Heart right ventricle (tissue), 16 donors: Measurements from ENCODE around the gene CEP104. TPM values are rescaled to one million over a fixed set of nuclear protein-coding genes. Genes with fewer than 3 reads are reported as not detected.

ENCODE experiments used
- ATAC-seq, 8 donors: fragments of 200-7000 bp; cut with Tn5 transposase; one replicate each; pipeline ENCODE4 v1.9.1; 2020; ENCODE audit warnings: mild to moderate bottlenecking in 8 of 8, moderate library complexity in 8 of 8, moderate number of reproducible peaks in 1 of 8
- DNase-seq, 2 donors: peaks; one replicate each; pipeline ENCODE4 v3.0.0-alpha.2; 2020
- H3K27ac ChIP-seq, 10 donors: fragments of 200-600 bp; sonication (generic) in 2 of 10; one replicate each; pipeline versions ENCODE4 v1.5.0 to v1.8.0; 2020 to 2022; ENCODE audit warnings: mild to moderate bottlenecking in 3 of 10
- H3K27me3 ChIP-seq, 7 donors: fragments of 200-600 bp; one replicate each; pipeline ENCODE4 v1.8.0; 2021 to 2022; ENCODE audit warnings: mild to moderate bottlenecking in 2 of 7
- H3K36me3 ChIP-seq, 9 donors: fragments of 200-600 bp; sonication (generic) in 1 of 9; one replicate each; pipeline versions ENCODE4 v1.5.0 to v1.8.0; 2020 to 2022; ENCODE audit warnings: mild to moderate bottlenecking in 2 of 9
- H3K4me1 ChIP-seq, 9 donors: fragments of 200-600 bp; sonication (generic) in 1 of 9; one replicate each; pipeline versions ENCODE4 v1.5.0 to v1.8.0; 2020 to 2022; ENCODE audit warnings: mild to moderate bottlenecking in 4 of 9
- H3K4me3 ChIP-seq, 10 donors: fragments of 200-600 bp; sonication (generic) in 2 of 10; one replicate each; pipeline versions ENCODE4 v1.5.0 to v1.8.0; 2020 to 2022; ENCODE audit warnings: mild to moderate bottlenecking in 7 of 10, moderate library complexity in 2 of 10
- H3K9me3 ChIP-seq, 11 donors: fragments of 200-600 bp in 10 of 11; sonication (generic) in 2 of 11; one replicate each; pipeline versions ENCODE4 v1.5.0 to v1.8.0; 2013 to 2022; ENCODE audit warnings: mild to moderate bottlenecking in 2 of 11, control low read depth in 1 of 11, moderate library complexity in 1 of 11
- CTCF ChIP-seq, 9 donors: fragments of 200-600 bp; sonication (generic) in 2 of 9; IDR thresholded peaks; one replicate each; pipeline versions ENCODE4 v1.5.0 to v1.8.0; 2021 to 2022; ENCODE audit warnings: antibody characterized with exemption in 9 of 9, mild to moderate bottlenecking in 5 of 9, moderate library complexity in 1 of 9
- WGBS, 2 donors: extraction: QIAGEN DNeasy Blood & Tissue Kit; methylation state at CpG; one replicate each; pipeline ENCODE4 v1.1.7; 2013; ENCODE audit warnings: inconsistent platforms in 1 of 2; 5-methylcytosine and 5-hydroxymethylcytosine counted together
- intact Hi-C, 10 donors: fragments of 100-400 bp; cut with DNase I; formaldehyde crosslinking; loops; one replicate each; pipeline versions ENCODE4 v1.11.1 to v1.14.2; 2022
- polyA plus RNA-seq, 2 donors: library from polyadenylated mRNA; stranded (reverse); fragments of 200-250 nt; gene quantifications; one replicate each; pipeline ENCODE4 v1.2.3, GENCODE V29; 2013
- total RNA-seq, 10 donors: library from RNA; stranded (reverse); fragmentation: NEBNext Ultra II Directional in 3 of 10; extraction: Animal tissue kit (Norgen Biotek cat#: 25700) in 3 of 10; gene quantifications; one replicate each; pipeline versions ENCODE4 v1.2.1 to v1.2.4, GENCODE V29; 2021 to 2023
- donor health status: Arrhythmogenic right ventricular cardiomyopathy.
- donor health status: ischemic (EF 13 %, LVEDD 7.1; RV severe dilation, severe dysfunction).
- donor health status: healthy with polysubstance abuse.
- donor health status: DM: no; HTN: yes; CAD: no.
- donor health status: DM: no; HTN: no; CAD: no.
- donor health status: ischemic (EF 25% LVEDD 6.9; RV normal size, moderate dysfunction).
- donor health status: ischemic (EF 25% LVEDD 5.7; RV mildly dilated, moderate dysfunction).
- donor health status: healthy.
- donor health status: DM: yes; HTN: yes; CAD: no.
- donor health status: Ischemic cardiomyopathy.
- donor health status: ischemic (EF 35%, LVEDD 5.7; RV mildly dilated, moderate dysfunction).
- donor health status: nonischemic (EF 11% LVEDD 7.7; RV severe dilation, severe dysfunction).
- donor health status: DM: yes; HTN: yes; CAD: no.
- donor health status: PGD.
- donor health status: ischemic (EF 29% LVEDD 5.4; RV normal size, mild dysfunction).
- donor health status: nonischemic (EF 23%, LVEDD 6.1; RV moderate dilation, normal function).

The CEP104 gene
- total and polyA plus RNA-seq, 12 donors: 4.9 to 42.9 (median 27.2) TPM

- WGBS, 2 donors: 81 to 84% methylated on average over 26 of the region's 26 CpGs
- intact Hi-C loops: no loop called here
- Histone ChIP-seq H3K9me3 (no peaks in the 10 kb centered on the region), H3K4me3 (peak overlapping the region in 1 of 10 donors; percentile 18), H3K4me1 (peaks cover 0 to 22% (median 6%) of the 10 kb centered on the region in 9 donors), H3K27me3 (no peaks in the 10 kb centered on the region), H3K36me3 (peaks cover 0 to 76% (median 32%) of the 10 kb centered on the region in 9 donors), H3K27ac (peak overlapping the region in 1 of 10 donors; percentile 70)
- ATAC-seq (peak in 1 of 8 donors; percentile 26), DNase-seq (no peak)
- no peak for TF ChIP-seq CTCF (IDR thresholded peaks at IDR 0.05)
Measured at GRCh38 chr1:3890389-3891328, 33.6 kb upstream of the CEP104 start.

GRCh38 chr1:3889936-3890335, 32.9 kb upstream of the CEP104 start:
- H3K36me3 ChIP-seq: peaks cover 0 to 76% (median 34%) of the 10 kb centered on the region in 9 donors
- no peak overlapping the region for H3K4me3 ChIP-seq
- no peaks in the 10 kb centered on the region for H3K9me3 ChIP-seq
- intact Hi-C loops: no loop called here
- no peaks in the 10 kb centered on the region for H3K27me3 ChIP-seq
- peak overlapping the region in 1 of 10 donors; percentile 70 for H3K27ac ChIP-seq
- ATAC-seq: no peak
- WGBS, 2 donors: 93 to 96% methylated on average over 14 of the region's 14 CpGs
- TF ChIP-seq CTCF (IDR thresholded peaks at IDR 0.05): no peak
- DNase-seq: no peak
- peaks cover 0 to 22% (median 6%) of the 10 kb centered on the region in 9 donors for H3K4me1 ChIP-seq

GRCh38 chr1:3888301-3888700, 31.3 kb upstream of the CEP104 start:
- no peak for ATAC-seq
- H3K4me3 ChIP-seq: no peak overlapping the region
- no peaks in the 10 kb centered on the region for H3K9me3 ChIP-seq
- peaks cover 0 to 22% (median 6%) of the 10 kb centered on the region in 9 donors for H3K4me1 ChIP-seq
- intact Hi-C loops: no loop called here
- H3K27ac ChIP-seq: no peak overlapping the region
- DNase-seq: no peak
- WGBS, 2 donors: 90 to 91% methylated on average over 15 of the region's 15 CpGs
- no peak for TF ChIP-seq CTCF (IDR thresholded peaks at IDR 0.05)
- no peaks in the 10 kb centered on the region for H3K27me3 ChIP-seq
- H3K36me3 ChIP-seq: peaks cover 0 to 88% (median 39%) of the 10 kb centered on the region in 9 donors

GRCh38 chr1:3886691-3887090, 29.7 kb upstream of the CEP104 start:
- WGBS, 2 donors: 88 to 90% methylated on average over 8 of the region's 8 CpGs
- Histone ChIP-seq H3K36me3 (peaks cover 0 to 87% (median 40%) of the 10 kb centered on the region in 9 donors), H3K27ac (no peak overlapping the region), H3K9me3 (no peaks in the 10 kb centered on the region), H3K4me1 (peaks cover 0 to 15% (median 0%) of the 10 kb centered on the region in 9 donors), H3K27me3 (no peaks in the 10 kb centered on the region), H3K4me3 (no peak overlapping the region)
- intact Hi-C loops: no loop called here
- no peak for ATAC-seq
- TF ChIP-seq CTCF (IDR thresholded peaks at IDR 0.05): no peak
- DNase-seq: no peak
